HG03460 (cell line): ENCODE measurements around the gene CFD.
"Not testable (repeated sequence)": the region's sequence is repeated elsewhere in the genome, so short reads cannot be mapped to it uniquely, and the experiment has no call there.

Experiments
- ATAC-seq: cut with Tn5 transposase; IDR thresholded peaks from one replicate; pipeline ENCODE4 v1.9.1; 2021; ENCODE audit not compliant: unreplicated experiment

The CFD gene

DNA sequence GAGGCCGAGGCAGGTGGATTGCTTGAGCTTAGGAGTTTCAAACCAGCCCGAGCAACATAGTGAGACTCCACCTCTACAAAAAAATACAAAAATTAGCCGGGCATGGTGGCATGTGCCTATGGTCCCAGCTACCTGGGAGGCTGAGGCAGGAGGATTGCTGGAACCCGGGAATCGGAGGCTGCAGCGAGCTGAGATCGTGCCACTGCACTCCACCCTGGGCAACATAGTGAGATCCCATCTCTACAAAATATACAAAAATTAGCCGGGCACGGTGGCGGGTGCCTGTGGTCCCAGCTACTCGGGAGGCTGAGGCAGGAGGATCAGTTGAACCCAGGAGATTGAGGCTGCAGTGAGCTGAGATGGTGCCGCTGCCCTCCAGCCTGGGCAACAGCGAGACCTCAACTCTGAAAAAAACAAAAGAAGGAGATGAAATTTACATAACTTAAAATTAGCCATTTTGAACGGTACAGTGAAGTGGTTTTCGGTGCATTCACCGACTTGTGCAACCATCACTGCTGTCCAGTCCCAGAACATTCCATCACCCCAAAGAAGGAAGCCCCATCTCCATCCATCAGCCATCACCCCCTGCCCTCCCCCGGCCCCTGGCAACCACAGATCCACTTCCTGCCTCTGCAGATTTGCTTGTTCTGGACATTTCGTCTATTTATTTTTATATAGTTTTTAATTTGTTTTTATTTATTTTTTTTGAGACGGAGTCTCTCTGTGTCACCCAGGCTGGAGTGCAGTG, 33.4 kb upstream of the CFD start:
- no peak for ATAC-seq

DNA sequence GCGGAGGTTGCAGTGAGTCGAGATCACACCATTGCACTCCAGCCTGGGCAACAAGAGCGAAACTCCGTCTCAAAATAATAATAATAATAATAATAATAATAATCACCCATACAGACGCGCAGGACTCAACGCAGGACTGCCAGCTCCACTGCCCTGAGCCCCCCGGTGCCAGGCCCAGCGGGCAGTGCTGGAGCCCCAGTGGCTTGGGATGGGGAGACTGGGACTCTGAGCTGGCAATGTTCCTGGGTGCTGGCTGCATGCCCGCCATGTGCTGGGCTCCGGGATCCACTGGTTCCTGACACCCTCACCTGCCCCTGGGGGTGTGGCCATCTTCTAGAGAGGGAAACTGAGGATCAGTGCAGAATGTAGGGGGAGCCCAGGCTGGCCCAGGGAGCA, 32.2 kb upstream of the CFD start:
- no peak for ATAC-seq

DNA sequence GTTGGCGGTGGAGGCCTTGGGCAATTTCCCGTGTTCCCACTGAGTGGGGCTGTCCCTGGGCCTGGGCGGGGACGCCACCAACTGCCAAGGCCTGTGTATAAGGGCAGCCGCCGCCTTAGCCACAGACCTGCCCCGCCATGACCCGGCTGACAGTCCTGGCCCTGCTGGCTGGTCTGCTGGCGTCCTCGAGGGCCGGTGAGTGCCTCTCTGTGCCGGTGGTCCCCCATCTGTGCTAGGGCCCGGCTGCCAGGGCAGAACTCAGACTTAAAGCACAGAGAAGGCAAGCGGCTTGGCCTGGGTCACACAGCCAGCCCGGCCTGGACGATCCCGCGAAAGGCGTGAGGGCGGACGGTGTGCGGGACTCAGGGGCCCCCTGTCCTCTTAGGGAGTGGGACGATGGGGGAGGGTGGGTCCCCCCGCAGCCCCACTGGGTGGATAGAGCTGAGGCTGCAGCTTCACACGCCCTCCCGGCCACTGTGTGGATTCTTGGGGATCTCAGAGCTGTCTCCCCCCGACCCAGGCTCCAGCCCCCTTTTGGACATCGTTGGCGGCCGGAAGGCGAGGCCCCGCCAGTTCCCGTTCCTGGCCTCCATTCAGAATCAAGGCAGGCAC, 31.6 kb upstream of the CFD start, which contains the start of gene AZU1:
TSS of gene AZU1 (plus strand) at position 128 of the 612 bp plus-strand sequence. CDS start at position 138, 10 bp downstream.
- no peak for ATAC-seq

DNA sequence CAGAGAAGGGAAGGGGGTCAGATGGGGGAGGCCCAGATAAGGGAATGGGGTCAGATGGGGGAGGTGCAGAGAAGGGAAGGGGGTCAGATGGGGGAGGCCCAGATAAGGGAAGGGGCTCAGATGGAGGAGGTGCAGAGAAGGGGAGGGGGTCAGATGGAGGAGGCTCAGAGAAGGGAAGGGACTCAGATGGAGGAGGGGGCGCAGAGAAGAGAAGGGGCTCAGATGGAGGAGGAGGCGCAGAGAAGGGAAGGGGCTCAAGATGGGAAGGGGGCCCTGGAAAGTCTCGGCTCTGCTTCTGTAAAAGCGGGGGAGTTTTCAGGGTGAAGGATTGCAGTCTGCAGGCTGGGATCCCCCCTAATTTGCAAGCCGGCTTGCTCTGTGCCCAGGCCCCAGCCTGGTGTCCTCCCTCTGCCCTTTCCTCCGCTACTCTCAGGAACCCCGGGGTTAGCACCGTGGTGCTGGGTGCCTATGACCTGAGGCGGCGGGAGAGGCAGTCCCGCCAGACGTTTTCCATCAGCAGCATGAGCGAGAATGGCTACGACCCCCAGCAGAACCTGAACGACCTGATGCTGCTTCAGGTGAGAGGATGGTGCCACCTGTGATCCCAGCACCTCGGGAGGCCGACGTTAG, 30.2 kb upstream of the CFD start:
- ATAC-seq: no peak

DNA sequence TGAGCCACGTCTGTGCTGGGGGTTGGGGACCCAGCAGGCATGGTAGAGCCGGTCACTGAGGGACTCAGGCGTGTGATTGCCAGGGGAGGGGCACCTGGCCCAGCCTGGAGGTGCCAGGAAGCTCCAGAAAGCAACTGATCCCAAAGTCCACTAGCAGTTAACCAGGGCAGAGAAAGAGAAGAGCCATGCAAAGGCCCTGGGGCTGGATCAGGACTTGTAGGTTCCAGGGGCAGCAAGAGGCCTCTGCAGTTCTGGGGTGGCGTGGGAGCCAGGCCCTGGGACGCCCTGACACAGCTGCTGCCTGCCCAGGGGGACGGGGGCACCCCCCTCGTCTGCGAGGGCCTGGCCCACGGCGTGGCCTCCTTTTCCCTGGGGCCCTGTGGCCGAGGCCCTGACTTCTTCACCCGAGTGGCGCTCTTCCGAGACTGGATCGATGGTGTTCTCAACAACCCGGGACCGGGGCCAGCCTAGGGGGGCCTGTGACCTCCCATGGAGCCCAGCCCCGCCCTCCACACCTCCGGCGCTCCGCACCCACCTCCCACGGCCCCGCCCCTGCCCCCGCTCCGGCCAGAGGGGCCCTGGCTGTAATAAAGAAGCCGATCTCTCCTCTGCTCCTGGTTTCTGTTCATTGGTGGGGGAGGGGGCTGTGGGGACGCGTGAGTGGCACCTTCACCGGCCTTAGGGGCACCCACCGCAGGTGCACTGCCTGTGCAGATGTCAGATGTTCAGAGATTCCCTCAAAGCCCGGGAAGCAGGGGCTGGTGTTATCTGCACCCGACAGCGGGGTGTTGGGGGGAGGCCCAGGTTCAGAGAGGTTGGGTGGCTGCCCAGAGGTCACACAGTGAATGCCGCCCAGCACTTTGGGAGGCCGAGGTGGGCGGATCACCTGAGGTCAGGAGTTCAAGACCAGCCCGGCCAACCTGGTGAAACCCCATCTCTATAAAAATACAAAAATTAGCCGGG, 27.8 kb upstream of the CFD start:
- ATAC-seq: no peak

DNA sequence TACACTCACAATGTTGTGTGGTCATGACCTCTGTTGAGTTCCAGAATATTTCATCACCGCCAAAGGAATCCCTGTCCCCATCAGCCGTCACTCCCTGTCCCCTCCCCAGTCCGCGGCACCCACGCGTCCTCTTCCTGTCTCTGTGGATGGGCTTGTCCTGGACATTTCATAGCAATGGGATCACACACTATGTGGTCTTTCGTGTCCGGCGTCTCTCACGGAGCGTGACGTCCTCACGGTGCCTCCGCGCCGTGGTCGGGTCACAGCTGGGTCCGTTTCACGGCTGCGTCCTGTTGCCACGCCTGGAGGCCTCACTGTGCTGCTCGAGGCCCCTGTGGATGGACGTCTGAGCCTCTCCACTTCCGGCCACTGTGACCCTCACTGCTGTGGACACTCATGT, 25.2 kb upstream of the CFD start:
- ATAC-seq: no peak

DNA sequence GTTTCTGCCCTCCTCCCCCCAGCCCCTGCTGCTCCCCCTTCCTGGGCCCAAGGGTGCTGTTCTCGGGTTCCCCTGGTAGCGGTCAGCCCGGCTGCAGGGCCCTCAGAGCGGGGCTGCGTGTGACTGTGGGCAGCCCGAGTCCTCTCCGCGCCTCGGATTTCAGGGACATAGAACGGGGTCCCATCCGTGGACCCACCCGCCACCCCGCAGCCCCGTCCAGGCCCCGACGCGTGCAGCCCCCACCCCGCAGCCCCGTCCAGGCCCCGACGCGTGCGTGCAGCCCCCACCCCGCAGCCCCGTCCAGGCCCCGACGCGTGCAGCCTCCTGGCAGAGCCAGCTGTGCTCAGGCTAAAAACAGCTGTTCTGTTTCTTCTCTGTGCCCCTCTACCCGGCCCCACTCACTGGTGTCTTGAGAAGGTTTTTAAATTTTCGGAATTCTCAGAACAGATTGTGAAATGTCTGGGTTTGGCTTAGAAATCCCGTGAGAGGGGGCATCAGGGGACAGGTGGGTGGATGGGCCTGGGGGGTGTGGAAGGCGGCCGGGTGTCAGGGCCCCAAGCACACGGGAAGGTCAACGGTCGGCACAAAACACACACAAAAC, 24.2 kb upstream of the CFD start:
- ATAC-seq: no peak

DNA sequence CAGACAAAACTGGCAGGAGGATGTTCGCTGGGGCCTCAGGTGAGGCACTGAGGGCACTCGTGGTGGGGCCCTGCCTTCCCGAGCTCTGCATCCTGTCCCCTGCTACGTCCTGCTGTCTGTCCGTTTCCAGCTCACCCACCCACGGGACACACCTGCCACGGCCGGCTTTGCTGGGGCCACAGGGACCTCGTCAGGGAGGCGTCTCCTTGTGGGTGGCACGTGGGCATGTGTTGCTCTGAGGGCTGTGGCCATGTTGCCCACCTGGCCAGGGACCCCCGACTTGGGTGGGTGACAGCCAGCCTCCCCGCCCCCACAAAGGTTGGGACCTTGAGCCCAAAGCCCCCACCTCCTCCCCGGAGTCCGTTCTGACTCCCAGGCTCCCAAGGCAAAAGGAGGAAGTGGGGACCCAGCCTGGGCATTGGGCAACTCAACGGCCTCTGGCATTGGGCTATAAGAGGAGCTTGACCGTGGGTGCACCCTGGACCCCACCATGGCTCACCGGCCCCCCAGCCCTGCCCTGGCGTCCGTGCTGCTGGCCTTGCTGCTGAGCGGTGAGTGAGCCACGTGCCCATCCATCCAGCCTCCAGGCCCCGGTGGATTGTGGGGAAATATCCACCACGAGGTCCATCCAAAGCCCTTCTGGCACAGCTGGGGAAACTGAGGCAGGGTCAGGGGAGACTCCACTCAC, 18.8 kb upstream of the CFD start, which contains the start of gene PRTN3:
TSS of gene PRTN3 (plus strand) at position 481 of the 688 bp plus-strand sequence. CDS start at position 491, 10 bp downstream.
- ATAC-seq: no peak

DNA sequence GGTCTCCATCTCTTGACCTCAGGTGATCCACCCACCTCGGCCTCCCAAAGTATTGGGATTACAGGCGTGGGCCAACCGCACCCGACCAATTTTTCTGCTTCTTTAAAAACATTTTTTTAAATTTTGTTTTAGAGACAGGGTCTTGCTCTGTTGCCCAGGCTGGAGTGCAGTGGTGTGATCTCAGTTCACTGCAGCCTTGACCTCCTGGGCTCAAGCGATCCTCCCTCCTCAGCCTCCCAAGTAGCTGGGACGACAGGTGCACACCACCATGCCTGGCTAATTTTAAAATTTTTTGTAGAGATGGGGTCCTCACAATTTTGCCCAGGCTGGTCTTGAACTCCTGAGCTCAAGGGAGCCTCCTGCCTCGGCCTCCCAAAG, 16.7 kb upstream of the CFD start:
- not testable (repeated sequence) for ATAC-seq

DNA sequence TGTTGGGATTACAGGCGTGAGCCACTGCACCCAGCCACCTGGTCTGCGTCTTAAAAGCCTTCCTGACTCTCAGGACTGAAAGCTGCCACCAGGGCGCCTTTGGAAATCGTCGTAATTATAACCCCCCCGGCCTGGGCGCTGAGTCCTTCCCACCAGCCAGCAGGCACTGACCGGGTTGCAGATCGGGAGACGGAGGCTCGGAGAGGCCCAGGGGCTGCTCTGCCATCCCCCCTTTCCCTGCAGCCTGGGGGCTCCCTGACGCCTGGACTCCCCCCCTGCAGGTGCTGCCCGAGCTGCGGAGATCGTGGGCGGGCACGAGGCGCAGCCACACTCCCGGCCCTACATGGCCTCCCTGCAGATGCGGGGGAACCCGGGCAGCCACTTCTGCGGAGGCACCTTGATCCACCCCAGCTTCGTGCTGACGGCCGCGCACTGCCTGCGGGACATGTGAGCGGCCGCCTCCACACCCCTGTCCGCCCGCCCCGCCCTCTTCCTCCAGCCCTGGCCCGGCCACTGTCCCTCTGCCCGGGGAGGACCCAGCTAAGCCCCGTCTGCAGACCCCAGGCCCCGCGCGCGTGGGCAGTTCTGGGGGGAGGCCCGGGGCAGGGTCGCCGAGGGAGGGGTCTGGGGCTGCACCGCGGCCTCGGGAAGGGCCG, 16.2 kb upstream of the CFD start:
- ATAC-seq: no peak

DNA sequence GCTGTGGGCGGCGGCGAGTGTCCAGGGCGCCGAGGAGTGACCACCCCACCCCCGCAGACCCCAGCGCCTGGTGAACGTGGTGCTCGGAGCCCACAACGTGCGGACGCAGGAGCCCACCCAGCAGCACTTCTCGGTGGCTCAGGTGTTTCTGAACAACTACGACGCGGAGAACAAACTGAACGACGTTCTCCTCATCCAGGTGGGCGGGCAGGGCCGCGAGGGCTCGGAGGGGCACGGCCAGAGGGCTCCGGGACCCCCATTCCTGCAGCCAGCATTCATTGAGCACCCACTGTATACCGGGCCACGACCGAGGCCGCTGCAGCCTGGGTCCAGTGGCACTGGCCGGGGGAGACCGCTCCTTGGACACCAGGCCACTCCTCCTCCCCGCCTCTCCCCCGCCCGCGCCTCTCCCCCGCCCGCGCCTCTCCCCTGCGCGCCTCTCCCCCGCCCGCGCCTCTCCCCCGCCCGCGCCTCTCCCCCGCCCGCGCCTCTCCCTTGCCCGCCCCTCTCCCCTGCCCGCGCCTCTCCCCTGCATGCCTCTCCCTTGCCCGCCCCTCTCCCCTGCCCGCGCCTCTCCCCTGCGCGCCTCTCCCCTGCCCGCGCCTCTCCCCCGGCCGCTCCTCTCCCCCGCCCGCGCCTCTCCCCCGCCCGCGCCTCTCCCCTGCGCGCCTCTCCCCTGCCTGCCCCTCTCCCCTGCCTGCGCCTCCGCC, 15.5 kb upstream of the CFD start:
- no peak for ATAC-seq

DNA sequence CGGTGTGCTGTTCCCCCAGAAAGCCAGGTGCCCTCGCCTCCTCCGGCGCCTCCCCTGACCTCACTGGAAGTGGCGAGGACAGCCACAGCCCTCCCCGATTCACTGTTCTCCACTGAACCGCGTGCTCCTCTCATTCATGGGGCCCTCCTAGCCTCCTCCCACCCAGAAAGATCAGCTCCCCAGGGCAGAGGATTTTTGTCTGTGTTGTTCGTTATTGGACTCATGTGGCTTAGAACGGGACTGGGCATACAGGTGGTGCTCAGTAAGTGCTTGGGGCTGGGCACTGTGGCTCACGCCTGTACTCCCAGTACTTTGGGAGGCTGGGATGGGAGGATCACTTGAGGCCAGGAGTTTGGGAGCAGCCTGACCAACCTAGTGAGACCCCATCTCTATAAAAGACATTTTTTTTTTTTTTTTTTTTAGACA, 14.9 kb upstream of the CFD start:
- no peak for ATAC-seq

DNA sequence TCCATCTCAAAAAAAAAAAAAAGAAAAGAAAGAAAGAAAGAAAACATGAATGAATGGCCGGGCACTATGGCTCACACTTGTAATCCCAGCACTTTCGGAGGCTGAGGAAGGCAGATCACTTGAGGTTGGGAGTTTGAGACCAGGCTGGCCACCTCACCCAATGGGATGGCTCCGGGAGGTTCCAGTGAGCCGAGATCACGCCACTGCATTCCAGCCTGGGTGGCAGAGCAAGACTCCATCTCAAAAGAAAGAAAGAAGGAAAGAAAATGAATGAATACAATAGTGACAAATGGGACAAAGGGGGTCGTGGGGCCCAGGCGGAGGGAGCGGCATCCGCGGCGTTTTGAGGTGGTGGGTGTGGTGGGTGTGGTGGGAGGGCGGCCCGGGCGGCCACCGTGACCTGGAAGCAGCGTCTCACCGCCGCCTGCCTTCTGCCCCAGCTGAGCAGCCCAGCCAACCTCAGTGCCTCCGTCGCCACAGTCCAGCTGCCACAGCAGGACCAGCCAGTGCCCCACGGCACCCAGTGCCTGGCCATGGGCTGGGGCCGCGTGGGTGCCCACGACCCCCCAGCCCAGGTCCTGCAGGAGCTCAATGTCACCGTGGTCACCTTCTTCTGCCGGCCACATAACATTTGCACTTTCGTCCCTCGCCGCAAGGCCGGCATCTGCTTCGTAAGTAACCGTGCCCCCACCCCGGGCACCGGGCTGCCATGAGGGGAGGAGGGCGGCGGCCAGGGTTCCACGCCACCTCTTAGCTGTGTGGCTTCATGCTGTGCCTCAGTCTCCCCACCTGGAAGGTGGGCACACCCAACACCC, 13.6 kb upstream of the CFD start:
- no peak for ATAC-seq

DNA sequence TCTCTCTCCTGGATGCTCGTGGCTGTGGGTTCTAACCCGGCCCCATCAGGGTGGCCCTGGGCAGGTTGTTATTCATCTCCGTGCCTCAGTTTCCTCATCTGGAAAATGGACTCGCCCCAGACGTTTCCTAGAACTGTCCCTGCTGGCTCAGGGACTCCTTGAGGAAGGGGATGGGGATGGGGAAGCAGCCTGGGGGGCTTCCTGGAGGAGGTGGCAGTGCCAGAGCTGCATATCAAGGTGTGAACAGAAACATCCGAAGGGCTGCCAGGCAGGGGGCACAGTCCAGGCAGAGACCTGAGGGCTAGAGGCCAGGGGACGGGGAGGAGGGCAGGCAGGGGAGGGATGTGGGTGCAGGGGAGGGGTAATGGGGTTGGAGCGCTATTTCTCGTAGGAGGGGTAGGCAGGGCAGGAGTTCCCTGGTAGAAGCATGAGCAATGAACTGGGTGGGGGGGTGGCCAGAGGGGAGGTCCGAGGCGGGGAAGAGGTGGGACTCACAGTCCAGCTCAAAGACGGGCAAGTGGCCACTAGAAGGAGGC, 11.0 kb upstream of the CFD start:
- ATAC-seq: no peak

DNA sequence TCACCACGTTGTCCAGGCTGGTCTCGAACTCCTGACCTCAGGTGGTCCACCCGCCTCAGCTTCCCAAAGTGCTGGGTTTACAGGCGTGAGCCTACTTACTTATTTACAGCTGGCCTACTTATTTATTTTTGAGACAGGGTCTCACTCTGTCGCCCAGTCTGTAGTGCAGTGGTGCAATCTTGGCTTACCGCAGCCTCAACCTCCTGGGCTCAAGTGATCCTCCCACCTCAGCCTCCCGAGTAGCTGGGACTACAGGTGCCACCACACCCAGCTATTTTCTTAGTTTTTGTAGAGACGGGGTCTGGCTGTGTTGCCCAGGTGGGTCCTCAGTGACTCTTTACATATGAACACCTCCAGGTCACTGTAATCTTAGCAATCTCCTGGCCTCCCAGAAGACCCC, 10.3 kb upstream of the CFD start:
- not testable (repeated sequence) for ATAC-seq

DNA sequence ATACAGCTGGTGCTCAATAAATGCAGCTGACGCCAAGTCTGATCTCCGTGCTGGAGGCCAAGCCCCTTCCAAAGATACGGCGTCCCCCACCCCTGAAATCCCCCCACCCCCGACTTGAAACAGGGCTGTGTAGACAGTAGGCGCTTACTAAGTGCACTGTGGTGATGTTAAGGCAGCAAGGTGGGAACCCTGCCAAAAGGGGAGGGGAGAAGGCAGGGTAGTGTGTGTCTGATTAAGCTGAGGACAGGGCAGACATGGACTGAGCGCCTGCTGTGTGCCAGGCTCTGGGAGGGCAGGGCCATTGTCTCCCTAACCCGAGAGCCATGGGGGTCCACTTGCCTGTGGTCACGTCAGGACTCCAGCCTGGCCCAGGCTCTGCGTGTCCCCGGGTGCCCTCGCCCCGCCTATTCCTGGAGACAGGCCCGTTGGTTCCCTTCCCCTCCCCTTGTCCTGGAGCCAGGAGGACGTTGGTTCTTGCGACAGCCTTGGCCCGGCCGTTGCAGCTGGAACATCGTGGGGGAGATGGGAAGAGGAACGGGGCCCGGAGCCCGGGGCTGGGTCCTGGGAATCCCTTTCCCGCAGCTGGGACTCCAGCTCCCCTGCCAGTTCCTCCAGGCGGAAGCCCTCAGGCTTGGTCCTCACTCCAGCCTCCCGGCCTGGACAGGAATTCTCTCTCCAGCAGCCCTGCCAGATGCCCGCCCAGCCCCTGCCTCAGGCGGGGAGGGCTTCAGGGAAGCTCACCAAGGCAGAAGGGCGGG, 9.1 kb upstream of the CFD start:
- ATAC-seq: no peak

DNA sequence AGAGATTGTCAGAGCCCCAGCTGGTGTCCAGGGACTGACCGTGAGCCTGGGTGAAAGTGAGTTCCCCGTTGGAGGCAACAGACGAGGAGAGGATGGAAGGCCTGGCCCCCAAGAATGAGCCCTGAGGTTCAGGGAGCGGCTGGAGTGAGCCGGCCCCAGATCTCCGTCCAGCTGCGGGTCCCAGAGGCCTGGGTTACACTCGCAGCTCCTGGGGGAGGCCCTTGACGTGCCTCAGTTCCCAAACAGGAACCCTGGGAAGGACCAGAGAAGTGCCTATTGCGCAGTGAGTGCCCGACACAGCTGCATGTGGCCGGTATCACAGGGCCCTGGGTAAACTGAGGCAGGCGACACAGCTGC, 8.5 kb upstream of the CFD start:
- ATAC-seq: no peak
